Measurements from ENCODE around the gene CSAG1. TPM values are rescaled to one million over a fixed set of nuclear protein-coding genes. Genes with fewer than 3 reads are reported as not detected.
"Not testable (repeated sequence)": the region's sequence is repeated elsewhere in the genome, so short reads cannot be mapped to it uniquely, and the experiment has no call there.

Gene CSAG1
- total RNA-seq, 1 experiment from 2014 or later = 0.33 TPM

DNA sequence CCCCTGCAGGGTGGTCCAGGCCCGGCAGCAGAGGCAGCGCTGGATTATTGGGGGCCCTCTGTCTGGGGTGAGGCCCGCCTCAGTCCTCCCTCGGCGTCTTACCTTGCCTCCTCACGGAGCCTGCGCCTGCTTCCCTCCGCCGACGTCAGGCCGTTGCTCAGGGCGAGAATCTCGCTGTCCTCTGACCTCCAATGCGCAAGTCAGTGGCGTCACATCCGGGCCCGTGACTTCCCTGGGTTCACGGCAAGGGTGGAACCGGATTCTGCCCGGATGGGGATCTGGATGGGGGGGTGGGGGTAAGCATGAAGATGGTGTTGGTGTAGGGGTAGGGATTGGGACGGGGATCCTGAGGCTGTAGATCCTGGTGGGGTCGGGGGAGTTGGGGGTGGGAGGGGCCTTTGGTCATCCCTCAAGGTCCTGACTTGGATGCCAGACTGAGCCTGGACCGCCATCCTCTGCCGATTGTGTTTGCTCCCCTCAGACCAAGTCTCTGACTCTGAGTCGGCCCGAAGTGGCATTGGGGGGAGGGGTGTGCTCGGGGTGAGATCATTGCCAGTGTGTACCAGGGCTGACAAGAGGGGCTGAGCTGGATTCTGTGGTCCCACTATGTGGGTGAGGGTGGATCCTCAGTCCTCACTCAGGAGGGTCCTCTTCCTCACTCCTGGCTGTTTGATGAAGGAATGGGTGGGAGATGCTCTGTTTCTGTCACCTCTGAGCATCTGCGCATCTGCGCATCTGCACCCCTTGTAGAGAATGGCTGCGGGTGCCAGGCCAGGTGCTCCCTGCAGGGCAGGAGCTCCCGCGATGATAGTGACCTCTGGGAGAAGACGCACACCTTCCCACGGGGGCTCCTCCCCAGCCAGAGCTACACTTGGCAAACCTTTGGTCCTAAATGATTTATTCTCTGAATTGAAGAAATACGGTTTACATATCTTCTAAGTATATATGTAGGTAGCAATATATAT is 20.4 kb upstream of the CSAG1 start, which contains the start of gene MAGEA2:
MAGEA2 (minus strand) TSS at position 157 of the 965 bp plus-strand sequence. CDS start 2,479 bp downstream, outside the sequence.
- H3K4me1 Mint-ChIP-seq; POLR2A ChIA-PET; H3K9me3 Mint-ChIP-seq; DNase-seq (ENCODE audit: low spot score); H3K36me3 Mint-ChIP-seq; H3K27ac Mint-ChIP-seq; H3K27me3 Mint-ChIP-seq (ENCODE audit: low read depth); H3K4me3 Mint-ChIP-seq; CTCF ChIA-PET: not testable (repeated sequence)
- ATAC-seq = peak; percentile 85

DNA sequence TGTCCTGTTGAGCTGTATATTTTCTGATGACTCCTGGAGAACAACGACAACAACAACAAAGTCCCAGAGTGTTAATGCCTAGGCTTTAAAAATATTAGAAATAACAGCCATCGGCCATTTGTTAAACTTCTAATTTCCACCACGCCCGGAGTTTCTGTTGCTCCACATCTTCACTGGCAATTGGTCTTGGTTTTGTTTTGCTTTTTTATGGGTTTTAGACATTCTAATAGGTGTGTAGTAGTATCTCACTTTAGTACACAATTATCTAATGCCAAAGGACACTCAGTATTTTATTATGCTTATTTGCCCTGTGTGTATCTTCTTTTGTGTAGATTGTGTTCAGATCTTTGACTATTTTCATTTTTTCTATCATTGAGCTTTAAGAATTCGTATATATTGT is 5.0 kb upstream of the CSAG1 start:
- DNase-seq (ENCODE audit: low spot score) (no peak), ATAC-seq (no peak)
- no peaks in the 10 kb centered on the region for H3K4me1 Mint-ChIP-seq
- no peak overlapping the region for H3K4me3 Mint-ChIP-seq
- ChIA-PET POLR2A (no interaction called here), CTCF (no interaction called here)
- H3K27me3 Mint-ChIP-seq (ENCODE audit: low read depth) = peaks cover 25% of the 10 kb centered on the region
- TF ChIP-seq ZNF232 (CRISPR knock-in tag; IDR thresholded peaks at IDR 0.05) (no peak), RORB (CRISPR knock-in tag; IDR thresholded peaks at IDR 0.05) (no peak), ZNF219 (CRISPR knock-in tag; IDR thresholded peaks at IDR 0.05; ENCODE audit: borderline replicate concordance) (no peak)
- no peak overlapping the region for H3K27ac Mint-ChIP-seq
- no peaks in the 10 kb centered on the region for H3K9me3 Mint-ChIP-seq
- no peaks in the 10 kb centered on the region for H3K36me3 Mint-ChIP-seq

DNA sequence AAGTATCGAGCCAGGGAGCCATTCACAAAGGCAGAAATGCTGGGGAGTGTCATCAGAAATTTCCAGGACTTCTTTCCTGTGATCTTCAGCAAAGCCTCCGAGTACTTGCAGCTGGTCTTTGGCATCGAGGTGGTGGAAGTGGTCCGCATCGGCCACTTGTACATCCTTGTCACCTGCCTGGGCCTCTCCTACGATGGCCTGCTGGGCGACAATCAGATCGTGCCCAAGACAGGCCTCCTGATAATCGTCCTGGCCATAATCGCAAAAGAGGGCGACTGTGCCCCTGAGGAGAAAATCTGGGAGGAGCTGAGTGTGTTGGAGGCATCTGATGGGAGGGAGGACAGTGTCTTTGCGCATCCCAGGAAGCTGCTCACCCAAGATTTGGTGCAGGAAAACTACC is 3.0 kb upstream of the CSAG1 start:
- CTCF ChIA-PET = interaction anchor here (1.0 kb wide), 1 partner anchor 94 kb away, joined by 3 read pairs; no protein-coding TSS in a partner anchor
- POLR2A ChIA-PET; H3K4me3 Mint-ChIP-seq; H3K4me1 Mint-ChIP-seq; DNase-seq (ENCODE audit: low spot score); ATAC-seq; H3K9me3 Mint-ChIP-seq; H3K27ac Mint-ChIP-seq; H3K36me3 Mint-ChIP-seq: not testable (repeated sequence)
- peaks cover 20% of the 10 kb centered on the region for H3K27me3 Mint-ChIP-seq (ENCODE audit: low read depth)

DNA sequence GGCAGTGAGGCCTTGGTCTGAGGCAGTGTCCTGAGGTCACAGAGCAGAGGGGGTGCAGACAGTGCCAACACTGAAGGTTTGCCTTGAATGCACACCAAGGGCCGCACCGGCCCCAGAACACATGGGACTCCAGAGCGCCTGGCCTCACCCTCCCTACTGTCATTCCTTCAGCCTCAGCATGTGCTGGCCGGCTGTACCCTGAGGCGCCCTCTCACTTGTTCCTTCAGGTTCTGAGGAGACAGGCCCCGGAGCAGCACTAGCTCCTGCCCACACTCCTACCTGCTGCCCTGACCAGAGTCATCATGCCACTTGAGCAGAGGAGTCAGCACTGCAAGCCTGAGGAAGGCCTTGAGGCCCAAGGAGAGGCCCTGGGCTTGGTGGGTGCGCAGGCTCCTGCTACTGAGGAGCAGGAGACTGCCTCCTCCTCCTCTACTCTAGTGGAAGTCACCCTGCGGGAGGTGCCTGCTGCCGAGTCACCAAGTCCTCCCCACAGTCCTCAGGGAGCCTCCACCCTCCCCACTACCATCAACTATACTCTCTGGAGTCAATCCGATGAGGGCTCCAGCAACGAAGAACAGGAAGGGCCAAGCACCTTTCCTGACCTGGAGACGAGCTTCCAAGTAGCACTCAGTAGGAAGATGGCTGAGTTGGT is 2.5 kb upstream of the CSAG1 start:
- TF ChIP-seq ZNF396 (CRISPR knock-in tag; IDR thresholded peaks at IDR 0.05; ENCODE audit: borderline replicate concordance) (no peak), GTF2I (CRISPR knock-in tag; conservative IDR thresholded peaks at IDR 0.05) (no peak), KAT7 (CRISPR knock-in tag; IDR thresholded peaks at IDR 0.05; ENCODE audit: borderline replicate concordance) (no peak), TCF7 (CRISPR knock-in tag; IDR thresholded peaks at IDR 0.05; ENCODE audit: low read depth) (no peak), ZNF121 (CRISPR knock-in tag; IDR thresholded peaks at IDR 0.05) (no peak), TEAD4 (CRISPR knock-in tag; IDR thresholded peaks at IDR 0.05) (no peak), E2F5 (CRISPR knock-in tag; IDR thresholded peaks at IDR 0.05) (no peak)
- TF ChIP-seq, protein P1, sequence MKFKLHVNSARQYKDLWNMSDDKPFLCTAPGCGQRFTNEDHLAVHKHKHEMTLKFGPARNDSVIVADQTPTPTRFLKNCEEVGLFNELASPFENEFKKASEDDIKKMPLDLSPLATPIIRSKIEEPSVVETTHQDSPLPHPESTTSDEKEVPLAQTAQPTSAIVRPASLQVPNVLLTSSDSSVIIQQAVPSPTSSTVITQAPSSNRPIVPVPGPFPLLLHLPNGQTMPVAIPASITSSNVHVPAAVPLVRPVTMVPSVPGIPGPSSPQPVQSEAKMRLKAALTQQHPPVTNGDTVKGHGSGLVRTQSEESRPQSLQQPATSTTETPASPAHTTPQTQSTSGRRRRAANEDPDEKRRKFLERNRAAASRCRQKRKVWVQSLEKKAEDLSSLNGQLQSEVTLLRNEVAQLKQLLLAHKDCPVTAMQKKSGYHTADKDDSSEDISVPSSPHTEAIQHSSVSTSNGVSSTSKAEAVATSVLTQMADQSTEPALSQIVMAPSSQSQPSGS (CRISPR knock-in tag; IDR thresholded peaks at IDR 0.05; ENCODE audit: borderline replicate concordance, low read depth) = no peak
- TF ChIP-seq, protein P2, sequence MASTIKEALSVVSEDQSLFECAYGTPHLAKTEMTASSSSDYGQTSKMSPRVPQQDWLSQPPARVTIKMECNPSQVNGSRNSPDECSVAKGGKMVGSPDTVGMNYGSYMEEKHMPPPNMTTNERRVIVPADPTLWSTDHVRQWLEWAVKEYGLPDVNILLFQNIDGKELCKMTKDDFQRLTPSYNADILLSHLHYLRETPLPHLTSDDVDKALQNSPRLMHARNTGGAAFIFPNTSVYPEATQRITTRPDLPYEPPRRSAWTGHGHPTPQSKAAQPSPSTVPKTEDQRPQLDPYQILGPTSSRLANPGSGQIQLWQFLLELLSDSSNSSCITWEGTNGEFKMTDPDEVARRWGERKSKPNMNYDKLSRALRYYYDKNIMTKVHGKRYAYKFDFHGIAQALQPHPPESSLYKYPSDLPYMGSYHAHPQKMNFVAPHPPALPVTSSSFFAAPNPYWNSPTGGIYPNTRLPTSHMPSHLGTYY (CRISPR knock-in tag; IDR thresholded peaks at IDR 0.05) = no peak
- H3K9me3 Mint-ChIP-seq = no peaks in the 10 kb centered on the region
- H3K4me1 Mint-ChIP-seq = no peaks in the 10 kb centered on the region
- POLR2A ChIA-PET = no interaction called here
- DNase-seq (ENCODE audit: low spot score) (no peak), ATAC-seq (no peak)
- no peak overlapping the region for H3K27ac Mint-ChIP-seq
- H3K27me3 Mint-ChIP-seq (ENCODE audit: low read depth) = peaks cover 22% of the 10 kb centered on the region
- no peaks in the 10 kb centered on the region for H3K36me3 Mint-ChIP-seq
- CTCF ChIA-PET = interaction anchor here (1.0 kb wide), 1 partner anchor 94 kb away, joined by 3 read pairs; no protein-coding TSS in a partner anchor
- H3K4me3 Mint-ChIP-seq = no peak overlapping the region

All from WTC11 (cell line).